Activated CD4-positive, alpha-beta T cell treated with anti-CD3 and anti-CD28 coated beads, Interleukin-2, amount 50 U/mL, for 24 hours (primary cell): Measurements from ENCODE around the gene PRKAG2.

Experiments used
- DNase-seq, 2 donors: peaks; one replicate each; pipeline ENCODE4 v3.0.0-alpha.2; 2020; ENCODE audit warnings: low read depth in 1 of 2, low spot score in 1 of 2

The PRKAG2 gene

GRCh38 chr7:151509670-151510333 is 367.1 kb downstream of the PRKAG2 start:
- no peak for DNase-seq

GRCh38 chr7:151508991-151509390 is 367.9 kb downstream of the PRKAG2 start:
- no peak for DNase-seq

- no peak for DNase-seq
Observed at GRCh38 chr7:151507806-151508205, 369.1 kb downstream of the PRKAG2 start.

- no peak for DNase-seq
Observed at GRCh38 chr7:151506901-151507382, 370.0 kb downstream of the PRKAG2 start.
